ENCODE measurements around the gene KCNK2.

Gene KCNK2

GRCh38 chr1:215087603-215088002, 5.1 kb downstream of the KCNK2 start:
- no peak for DNase-seq (ENCODE audit: extremely low spot score)
- POLR2A ChIA-PET, result no interaction called here
- CTCF ChIA-PET, result no interaction called here
- no peak for TF ChIP-seq CTCF (IDR thresholded peaks at IDR 0.05; ENCODE audit: control extremely low read depth, extremely low read depth, low read depth, missing control alignments)

- no peak for DNase-seq (ENCODE audit: extremely low spot score)
- TF ChIP-seq CTCF (IDR thresholded peaks at IDR 0.05; ENCODE audit: control extremely low read depth, extremely low read depth, low read depth, missing control alignments), result no peak
- POLR2A ChIA-PET, result no interaction called here
- CTCF ChIA-PET, result no interaction called here
Measured at GRCh38 chr1:215094381-215094780, 11.8 kb downstream of the KCNK2 start.

GRCh38 chr1:215095524-215095923, 13.0 kb downstream of the KCNK2 start:
- CTCF ChIA-PET, result no interaction called here
- TF ChIP-seq CTCF (IDR thresholded peaks at IDR 0.05; ENCODE audit: control extremely low read depth, extremely low read depth, low read depth, missing control alignments), result no peak
- POLR2A ChIA-PET, result no interaction called here
- DNase-seq (ENCODE audit: extremely low spot score), result no peak

- TF ChIP-seq CTCF (IDR thresholded peaks at IDR 0.05; ENCODE audit: control extremely low read depth, extremely low read depth, low read depth, missing control alignments), result no peak
- ChIA-PET POLR2A (no interaction called here), CTCF (interaction anchor here (3.0 kb wide), 1 partner anchor 26 kb away, joined by 7 read pairs; no protein-coding TSS in a partner anchor)
- no peak for DNase-seq (ENCODE audit: extremely low spot score)
Measured at GRCh38 chr1:215101511-215101910, 19.0 kb downstream of the KCNK2 start.

- DNase-seq (ENCODE audit: extremely low spot score), result no peak
- no peak for TF ChIP-seq CTCF (IDR thresholded peaks at IDR 0.05; ENCODE audit: control extremely low read depth, extremely low read depth, low read depth, missing control alignments)
- ChIA-PET CTCF (interaction anchor here (1.5 to 3.0 kb wide), 2 partner anchors 12 to 28 kb away, joined by 3 to 7 read pairs; no protein-coding TSS in a partner anchor), POLR2A (no interaction called here)
Measured at GRCh38 chr1:215104283-215104682, 21.7 kb downstream of the KCNK2 start.

GRCh38 chr1:215106067-215106466, 23.5 kb downstream of the KCNK2 start:
- ChIA-PET CTCF (no interaction called here), POLR2A (no interaction called here)
- no peak for DNase-seq (ENCODE audit: extremely low spot score)
- TF ChIP-seq CTCF (IDR thresholded peaks at IDR 0.05; ENCODE audit: control extremely low read depth, extremely low read depth, low read depth, missing control alignments), result no peak

GRCh38 chr1:215109171-215109570, 26.6 kb downstream of the KCNK2 start:
- POLR2A ChIA-PET, result no interaction called here
- no peak for TF ChIP-seq CTCF (IDR thresholded peaks at IDR 0.05; ENCODE audit: control extremely low read depth, extremely low read depth, low read depth, missing control alignments)
- no peak for DNase-seq (ENCODE audit: extremely low spot score)
- CTCF ChIA-PET, result no interaction called here
